HG02852 (cell line): ENCODE data around the gene TRIM40.

Experiments used
- ATAC-seq: cut with Tn5 transposase; IDR thresholded peaks from one replicate; pipeline ENCODE4 v1.9.1; 2021; ENCODE audit warnings: mild to moderate bottlenecking, moderate library complexity; ENCODE audit not compliant: unreplicated experiment

Gene TRIM40

GRCh38 chr6:30147096-30147495, 11.2 kb downstream of the TRIM40 start:
- no peak for ATAC-seq

GRCh38 chr6:30149234-30149633, 13.3 kb downstream of the TRIM40 start:
- ATAC-seq, result no peak

GRCh38 chr6:30149858-30150550, 14.1 kb downstream of the TRIM40 start:
- no peak for ATAC-seq

- ATAC-seq, result no peak
Measured at GRCh38 chr6:30150671-30151395, 14.9 kb downstream of the TRIM40 start.

GRCh38 chr6:30151580-30151979, 15.6 kb downstream of the TRIM40 start:
- ATAC-seq, result no peak

GRCh38 chr6:30152016-30152673, 16.2 kb downstream of the TRIM40 start:
- ATAC-seq, result no peak

- no peak for ATAC-seq
Measured at GRCh38 chr6:30152910-30153610, 17.1 kb downstream of the TRIM40 start.

GRCh38 chr6:30154061-30154460, 18.1 kb downstream of the TRIM40 start:
- no peak for ATAC-seq

GRCh38 chr6:30154709-30155519, 19.0 kb downstream of the TRIM40 start:
- no peak for ATAC-seq

GRCh38 chr6:30155520-30156261, 19.8 kb downstream of the TRIM40 start:
- no peak for ATAC-seq

- no peak for ATAC-seq
Measured at GRCh38 chr6:30156262-30156599, 20.3 kb downstream of the TRIM40 start.

- no peak for ATAC-seq
Measured at GRCh38 chr6:30156774-30157173, 20.8 kb downstream of the TRIM40 start.

- no peak for ATAC-seq
Measured at GRCh38 chr6:30157581-30157980, 21.6 kb downstream of the TRIM40 start.

- ATAC-seq, result no peak
Measured at GRCh38 chr6:30157999-30158398, 22.1 kb downstream of the TRIM40 start.

GRCh38 chr6:30158475-30159040, 22.6 kb downstream of the TRIM40 start:
- ATAC-seq, result no peak

- no peak for ATAC-seq
Measured at GRCh38 chr6:30160008-30160784, 24.3 kb downstream of the TRIM40 start.

- ATAC-seq, result no peak
Measured at GRCh38 chr6:30160785-30161531, 25.0 kb downstream of the TRIM40 start, which contains the start of gene TRIM10. TRIM10 (minus strand) TSS chr6:30161211; CDS start chr6:30160858, 353 bp downstream.
